Upper lobe of right lung (tissue), 1 donor: ENCODE results near the gene ZBTB16. TPM values are rescaled to one million over a fixed set of nuclear protein-coding genes. Genes with fewer than 3 reads are reported as not detected.
A peak's percentile ranks its signal among the peaks of the same experiment; 100 is the strongest.

Source experiments
- ATAC-seq: fragments of 200-7000 bp; cut with Tn5 transposase; one replicate; pipeline ENCODE4 v1.9.1; 2020; ENCODE audit warnings: mild to moderate bottlenecking, moderate library complexity
- DNase-seq: peaks from one replicate; pipeline ENCODE4 v3.0.0-alpha.2; 2020
- H3K27ac ChIP-seq: fragments of 200-600 bp; one replicate; pipeline ENCODE4 v1.8.0; 2022
- H3K27me3 ChIP-seq: fragments of 200-600 bp; one replicate; pipeline ENCODE4 v1.8.0; 2022; ENCODE audit warnings: mild to moderate bottlenecking
- H3K36me3 ChIP-seq: fragments of 200-600 bp; one replicate; pipeline ENCODE4 v1.8.0; 2022
- H3K4me1 ChIP-seq: fragments of 200-600 bp; one replicate; pipeline ENCODE4 v1.8.0; 2022
- H3K4me3 ChIP-seq: fragments of 200-600 bp; one replicate; pipeline ENCODE4 v1.8.0; 2022; ENCODE audit warnings: mild to moderate bottlenecking
- H3K9me3 ChIP-seq: fragments of 200-600 bp; one replicate; pipeline ENCODE4 v1.8.0; 2022
- intact Hi-C: fragments of 100-400 bp; cut with DNase I; formaldehyde crosslinking; loops from one replicate; pipeline ENCODE4 v1.11.0; 2022
- total RNA-seq: library from RNA; stranded (reverse); fragmentation: NEBNext Ultra II Directional; extraction: Animal tissue kit (Norgen Biotek cat#: 25700); gene quantifications from one replicate; pipeline ENCODE4 v1.2.1, GENCODE V29; 2021
- TF ChIP-seq, protein P1 (sequence below): fragments of 200-600 bp; IDR thresholded peaks from one replicate; pipeline ENCODE4 v1.8.0; 2022; ENCODE audit warnings: antibody characterized with exemption
- donor health status: DM: no; HTN: yes; CAD: no; lungs with severe emphysema.

The ZBTB16 gene
- total RNA-seq, 1 donor from 2014 or later, result 221 TPM

DNA sequence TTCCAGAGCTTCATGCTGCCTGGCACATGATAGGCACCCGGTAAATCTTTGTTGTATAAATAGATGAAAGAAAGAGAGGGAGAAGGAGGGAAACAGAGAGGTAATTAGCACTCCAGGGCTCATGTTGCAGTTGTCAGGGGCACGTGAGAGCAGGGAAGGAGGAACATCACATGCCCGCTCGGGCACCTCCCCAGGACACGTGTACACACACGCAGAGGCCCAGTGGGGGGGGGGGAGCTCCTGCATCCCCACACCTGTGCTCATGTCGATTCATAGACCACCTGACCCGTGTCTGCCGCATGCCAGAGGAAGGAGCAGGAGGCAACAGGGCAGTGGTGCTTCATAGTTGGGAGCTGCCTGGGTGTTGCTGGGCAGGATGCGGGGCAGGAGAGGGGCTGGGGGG, 199.6 kb downstream of the ZBTB16 start:
- TF ChIP-seq, protein P1, sequence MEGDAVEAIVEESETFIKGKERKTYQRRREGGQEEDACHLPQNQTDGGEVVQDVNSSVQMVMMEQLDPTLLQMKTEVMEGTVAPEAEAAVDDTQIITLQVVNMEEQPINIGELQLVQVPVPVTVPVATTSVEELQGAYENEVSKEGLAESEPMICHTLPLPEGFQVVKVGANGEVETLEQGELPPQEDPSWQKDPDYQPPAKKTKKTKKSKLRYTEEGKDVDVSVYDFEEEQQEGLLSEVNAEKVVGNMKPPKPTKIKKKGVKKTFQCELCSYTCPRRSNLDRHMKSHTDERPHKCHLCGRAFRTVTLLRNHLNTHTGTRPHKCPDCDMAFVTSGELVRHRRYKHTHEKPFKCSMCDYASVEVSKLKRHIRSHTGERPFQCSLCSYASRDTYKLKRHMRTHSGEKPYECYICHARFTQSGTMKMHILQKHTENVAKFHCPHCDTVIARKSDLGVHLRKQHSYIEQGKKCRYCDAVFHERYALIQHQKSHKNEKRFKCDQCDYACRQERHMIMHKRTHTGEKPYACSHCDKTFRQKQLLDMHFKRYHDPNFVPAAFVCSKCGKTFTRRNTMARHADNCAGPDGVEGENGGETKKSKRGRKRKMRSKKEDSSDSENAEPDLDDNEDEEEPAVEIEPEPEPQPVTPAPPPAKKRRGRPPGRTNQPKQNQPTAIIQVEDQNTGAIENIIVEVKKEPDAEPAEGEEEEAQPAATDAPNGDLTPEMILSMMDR, result no peak
- Histone ChIP-seq H3K4me3 (no peak overlapping the region), H3K27me3 (no peaks in the 10 kb centered on the region), H3K4me1 (peaks cover 32% of the 10 kb centered on the region), H3K36me3 (peaks cover 12% of the 10 kb centered on the region), H3K9me3 (no peaks in the 10 kb centered on the region), H3K27ac (peak overlapping the region; percentile 55)
- DNase-seq (peak; percentile 70), ATAC-seq (peak; percentile 28)
- intact Hi-C loops, result loop anchor here (10.0 kb wide), 2 partner anchors 54 to 194 kb away; no protein-coding TSS in a partner anchor

GRCh38 chr11:114259551-114259983, 200.1 kb downstream of the ZBTB16 start:
- intact Hi-C loops, result loop anchor here (10.0 kb wide), 2 partner anchors 55 to 195 kb away; no protein-coding TSS in a partner anchor
- H3K27ac ChIP-seq, result peak overlapping the region; percentile 24
- peaks cover 8% of the 10 kb centered on the region for H3K36me3 ChIP-seq
- H3K4me1 ChIP-seq, result peaks cover 32% of the 10 kb centered on the region
- no peak overlapping the region for H3K4me3 ChIP-seq
- TF ChIP-seq, protein P1, result no peak
- H3K27me3 ChIP-seq, result no peaks in the 10 kb centered on the region
- no peaks in the 10 kb centered on the region for H3K9me3 ChIP-seq
- ATAC-seq, result no peak
- peak; percentile 64 for DNase-seq

- Histone ChIP-seq H3K4me1 (peaks cover 32% of the 10 kb centered on the region), H3K4me3 (no peak overlapping the region)
Measured at GRCh38 chr11:114260077-114260476, 200.6 kb downstream of the ZBTB16 start.

DNA sequence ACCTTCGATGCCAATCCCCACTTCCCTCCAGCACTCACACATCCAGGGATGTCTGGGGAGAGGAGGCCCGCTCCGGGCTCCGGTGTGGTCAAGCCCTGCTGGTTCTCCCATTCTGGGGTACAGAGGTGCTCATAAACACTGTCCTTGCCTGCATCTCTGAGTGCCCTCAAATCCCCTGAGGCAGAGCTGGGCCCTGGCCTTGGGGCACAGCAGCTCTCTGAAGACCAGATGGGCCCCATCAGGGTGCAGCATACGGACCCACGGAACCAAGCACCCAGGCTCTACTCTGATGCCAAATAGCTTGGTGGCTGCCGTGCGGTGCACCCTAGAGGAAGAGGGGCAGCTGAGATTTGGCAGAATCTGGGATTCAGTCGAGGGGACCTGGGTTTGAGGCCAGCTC, 201.0 kb downstream of the ZBTB16 start:
- no peak for DNase-seq
- Histone ChIP-seq H3K9me3 (no peaks in the 10 kb centered on the region), H3K4me3 (no peak overlapping the region), H3K27me3 (no peaks in the 10 kb centered on the region), H3K27ac (no peak overlapping the region), H3K36me3 (peaks cover 7% of the 10 kb centered on the region), H3K4me1 (peaks cover 32% of the 10 kb centered on the region)
- ATAC-seq, result peak; percentile 4
- intact Hi-C loops, result loop anchor here (5.0 to 10.0 kb wide), 2 partner anchors 223 to 366 kb away; no protein-coding TSS in a partner anchor
- TF ChIP-seq, protein P1, result no peak

More at GRCh38 chr11:114260077-114260476, 200.6 kb downstream of the ZBTB16 start:
- DNase-seq, result peak; percentile 51
- Histone ChIP-seq H3K27ac (peak overlapping the region; percentile 24), H3K27me3 (no peaks in the 10 kb centered on the region), H3K36me3 (peaks cover 8% of the 10 kb centered on the region), H3K9me3 (no peaks in the 10 kb centered on the region)
- intact Hi-C loops, result loop anchor here (5.0 to 10.0 kb wide), 2 partner anchors 223 to 365 kb away; no protein-coding TSS in a partner anchor
- TF ChIP-seq, protein P1, result no peak
- ATAC-seq, result no peak

- no peaks in the 10 kb centered on the region for H3K9me3 ChIP-seq
- ATAC-seq (no peak), DNase-seq (peak; percentile 40)
- no peak overlapping the region for H3K27ac ChIP-seq
- no peaks in the 10 kb centered on the region for H3K36me3 ChIP-seq
- no peak overlapping the region for H3K4me3 ChIP-seq
- intact Hi-C loops, result loop anchor here (5.0 to 10.0 kb wide), 2 partner anchors 224 to 367 kb away; no protein-coding TSS in a partner anchor
- TF ChIP-seq, protein P1, result no peak
- no peaks in the 10 kb centered on the region for H3K27me3 ChIP-seq
- H3K4me1 ChIP-seq, result peaks cover 25% of the 10 kb centered on the region
Measured at GRCh38 chr11:114261791-114262190, 202.3 kb downstream of the ZBTB16 start.
